OCI-LY3 (cell line): ENCODE data around the gene UCKL1.

Source experiments
- CTCF ChIP-seq: fragments of 200-600, 300-600 bp; sonication (generic); IDR thresholded peaks from 2 replicates; pipeline ENCODE4 v1.5.1; 2014; ENCODE audit warnings: antibody characterized with exemption, low read length, low read depth
- EZH2phosphoT487 ChIP-seq: fragments of 200-600 bp; shearing (Covaris generic); IDR thresholded peaks from 2 replicates; pipeline ENCODE4 v1.6.1; 2018; ENCODE audit warnings: antibody characterized with exemption, mixed run types, low read depth

DNA sequence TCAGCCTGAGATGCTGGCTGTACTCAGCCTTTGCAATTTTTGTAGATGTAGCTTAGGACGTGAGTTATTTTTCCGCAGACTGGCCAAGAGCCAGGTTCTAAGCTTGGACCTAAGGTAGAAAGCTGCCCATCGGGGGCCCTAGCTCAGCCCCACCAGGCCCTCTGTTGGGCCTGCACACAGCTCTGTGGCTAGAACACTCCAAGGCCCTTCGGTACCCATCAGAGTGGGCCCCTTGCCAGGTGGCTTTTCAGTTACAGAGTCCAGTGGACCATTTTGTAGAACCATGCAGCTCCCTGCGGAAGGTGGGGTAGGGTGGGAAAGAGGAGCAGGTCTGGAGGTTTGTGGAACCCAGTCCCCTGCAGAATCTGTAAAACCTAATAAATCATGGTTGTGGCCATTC is 22.6 kb downstream of the UCKL1 start:
- TF ChIP-seq CTCF (no peak), EZH2phosphoT487 (no peak)
